HG03432 (cell line): ENCODE results near the gene SELL.
A peak's percentile ranks its signal among the peaks of the same experiment; 100 is the strongest.
"Not testable (repeated sequence)": the region's sequence is repeated elsewhere in the genome, so short reads cannot be mapped to it uniquely, and the experiment has no call there.

Experiments used
- ATAC-seq: cut with Tn5 transposase; IDR thresholded peaks from one replicate; pipeline ENCODE4 v1.9.1; 2021; ENCODE audit warnings: mild to moderate bottlenecking, moderate library complexity; ENCODE audit not compliant: unreplicated experiment

Gene SELL

GRCh38 chr1:169670244-169670643, 41.2 kb downstream of the SELL start:
- ATAC-seq, result not testable (repeated sequence)

GRCh38 chr1:169667699-169668596, 43.5 kb downstream of the SELL start:
- not testable (repeated sequence) for ATAC-seq

GRCh38 chr1:169667227-169667639, 44.2 kb downstream of the SELL start:
- peak; percentile 69 for ATAC-seq

GRCh38 chr1:169662680-169663079, 48.7 kb downstream of the SELL start:
- ATAC-seq, result not testable (repeated sequence)

GRCh38 chr1:169661066-169661465, 50.4 kb downstream of the SELL start:
- not testable (repeated sequence) for ATAC-seq

- ATAC-seq, result not testable (repeated sequence)
These were observed 52.6 kb downstream of the SELL start for GRCh38 chr1:169658777-169659176.

- no peak for ATAC-seq
These were observed 57.5 kb downstream of the SELL start for GRCh38 chr1:169653873-169654272.

- ATAC-seq, result no peak
These were observed 60.4 kb downstream of the SELL start for GRCh38 chr1:169651035-169651434.

GRCh38 chr1:169650551-169650950, 60.9 kb downstream of the SELL start:
- no peak for ATAC-seq

GRCh38 chr1:169648709-169649108, 62.7 kb downstream of the SELL start:
- ATAC-seq, result no peak

- no peak for ATAC-seq
These were observed 63.2 kb downstream of the SELL start for GRCh38 chr1:169648187-169648586.

GRCh38 chr1:169647512-169647911, 63.9 kb downstream of the SELL start:
- ATAC-seq, result no peak

GRCh38 chr1:169644297-169644696, 67.1 kb downstream of the SELL start:
- no peak for ATAC-seq
